ENCODE measurements around the gene SCYGR6. TPM values are rescaled to one million over a fixed set of nuclear protein-coding genes. Genes with fewer than 3 reads are reported as not detected.

SCYGR6 gene

Small RNA genes within 50 kb of the gene (small RNA-seq; reads per million reads assigned to genes)
- not detected for gene RNA5SP121 (ENCODE audit: insufficient read depth)

All from mesendoderm (in vitro differentiated cells).